GM21360 (cell line): ENCODE results near the gene A4GALT.
"Not testable (repeated sequence)": the region's sequence is repeated elsewhere in the genome, so short reads cannot be mapped to it uniquely, and the experiment has no call there.

Experiments used
- ATAC-seq: cut with Tn5 transposase; IDR thresholded peaks from one replicate; pipeline ENCODE4 v1.9.1; 2021; ENCODE audit warnings: mild to moderate bottlenecking, moderate library complexity; ENCODE audit not compliant: unreplicated experiment

Gene A4GALT

GRCh38 chr22:42684462-42685195, 36.0 kb downstream of the A4GALT start:
- ATAC-seq: no peak

GRCh38 chr22:42683578-42684283, 36.9 kb downstream of the A4GALT start:
- no peak for ATAC-seq

DNA sequence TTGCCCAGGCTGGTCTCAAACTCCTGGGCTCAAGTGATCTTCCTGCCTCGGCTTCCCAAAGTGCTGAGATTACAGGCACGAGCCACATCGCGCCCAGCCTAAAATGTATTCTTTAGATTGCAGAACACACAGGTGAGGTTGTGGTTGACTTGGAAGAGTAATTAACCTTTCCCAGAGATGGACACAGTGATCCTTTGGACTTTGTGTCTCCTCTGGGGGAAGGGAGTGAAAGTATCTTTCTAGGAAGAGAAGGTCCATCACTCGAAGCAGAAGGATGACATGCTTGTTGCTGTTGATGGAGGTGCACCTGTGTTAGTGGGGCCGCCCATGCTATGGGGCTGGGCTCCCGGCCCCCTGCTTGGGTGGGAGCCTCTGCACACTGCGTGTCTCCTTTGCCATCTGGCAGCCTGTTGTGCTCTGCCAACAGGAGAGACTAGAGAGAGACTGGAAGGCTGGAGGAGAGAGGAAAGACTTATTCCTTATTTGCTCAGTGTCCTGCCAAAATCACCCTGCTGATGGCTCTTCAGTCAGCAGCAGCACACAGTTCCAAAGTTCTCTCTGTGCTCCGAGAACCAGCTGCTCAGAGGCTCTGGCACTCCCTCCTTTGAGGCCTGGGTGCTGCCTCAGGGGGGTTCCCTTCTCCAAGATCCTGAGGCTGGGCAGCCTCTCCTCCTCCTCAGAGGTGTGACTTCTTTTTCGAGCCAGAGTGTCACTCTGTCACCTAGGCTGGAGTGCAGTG, 38.4 kb downstream of the A4GALT start:
- ATAC-seq: no peak

GRCh38 chr22:42680648-42681047, 40.0 kb downstream of the A4GALT start:
- no peak for ATAC-seq

- no peak for ATAC-seq
Observed at GRCh38 chr22:42679691-42680090, 41.0 kb downstream of the A4GALT start.

GRCh38 chr22:42678894-42679293, 41.8 kb downstream of the A4GALT start:
- ATAC-seq: no peak

DNA sequence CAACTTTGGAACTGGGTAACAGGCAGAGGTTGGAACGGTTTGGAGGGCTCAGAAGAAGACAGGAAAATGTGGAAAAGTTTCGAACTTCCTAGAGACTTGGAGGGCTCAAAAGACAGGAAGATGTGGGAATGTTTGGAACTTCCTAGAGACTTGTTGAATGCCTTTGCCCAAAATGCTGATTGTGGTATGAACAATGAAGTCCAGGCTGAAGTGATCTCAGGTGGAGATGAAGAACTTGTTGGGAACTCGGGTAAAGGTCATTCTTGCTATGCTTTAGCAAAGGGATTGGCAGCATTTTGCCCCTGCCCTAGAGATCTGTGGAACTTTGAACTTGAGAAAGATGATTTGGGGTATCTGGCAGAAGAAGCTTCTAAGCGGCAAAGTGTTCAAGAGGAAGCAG, 42.7 kb downstream of the A4GALT start:
- not testable (repeated sequence) for ATAC-seq

GRCh38 chr22:42676059-42676607, 44.5 kb downstream of the A4GALT start:
- no peak for ATAC-seq

DNA sequence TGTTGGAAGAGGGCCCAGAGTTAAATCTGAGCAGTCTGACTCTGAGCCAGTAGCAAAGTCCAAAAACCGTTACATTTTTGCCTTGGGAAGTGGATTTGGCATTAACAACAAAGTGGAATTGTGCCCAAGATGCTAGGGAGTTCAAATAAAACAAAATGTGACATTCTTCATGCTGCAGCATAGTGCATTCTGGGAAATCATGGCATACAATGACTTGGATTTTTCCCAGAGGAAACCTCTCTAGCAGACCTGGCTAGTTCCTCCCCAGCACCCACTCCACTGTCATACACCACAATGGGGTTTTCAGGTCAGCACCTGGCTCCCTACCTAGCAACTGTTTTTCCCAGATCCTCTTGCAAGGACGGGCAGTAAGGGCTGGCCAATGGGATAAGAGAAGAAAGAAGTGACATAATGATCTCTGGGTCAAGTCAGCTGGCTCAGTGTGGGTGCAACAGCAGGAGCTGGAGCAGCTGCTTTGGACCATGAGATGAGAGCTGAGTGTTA, 46.7 kb downstream of the A4GALT start:
- no peak for ATAC-seq

DNA sequence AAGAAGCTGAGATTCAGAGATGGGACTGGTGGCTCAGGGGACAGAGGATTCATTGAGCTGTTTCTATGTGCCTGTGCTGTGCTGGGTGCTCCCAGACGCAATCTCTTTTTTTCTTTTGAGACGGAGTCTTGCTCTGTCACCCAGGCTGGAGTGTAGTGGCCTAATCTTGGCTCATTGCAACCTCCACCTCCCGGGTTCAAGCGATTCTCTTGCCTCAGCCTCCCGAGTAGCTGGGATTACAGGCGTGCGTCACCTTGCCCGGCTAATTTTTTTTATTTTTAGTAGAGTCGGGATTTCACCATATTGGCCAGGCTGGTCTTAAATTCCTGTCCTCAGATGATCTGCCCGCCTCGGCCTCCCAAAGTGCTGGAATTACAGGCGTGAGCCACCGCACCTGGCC, 47.6 kb downstream of the A4GALT start:
- ATAC-seq: not testable (repeated sequence)

GRCh38 chr22:42670921-42671709, 49.6 kb downstream of the A4GALT start:
- ATAC-seq: no peak

- no peak for ATAC-seq
Observed at GRCh38 chr22:42670046-42670445, 50.6 kb downstream of the A4GALT start.

GRCh38 chr22:42666393-42666792, 54.3 kb downstream of the A4GALT start:
- ATAC-seq: not testable (repeated sequence)

DNA sequence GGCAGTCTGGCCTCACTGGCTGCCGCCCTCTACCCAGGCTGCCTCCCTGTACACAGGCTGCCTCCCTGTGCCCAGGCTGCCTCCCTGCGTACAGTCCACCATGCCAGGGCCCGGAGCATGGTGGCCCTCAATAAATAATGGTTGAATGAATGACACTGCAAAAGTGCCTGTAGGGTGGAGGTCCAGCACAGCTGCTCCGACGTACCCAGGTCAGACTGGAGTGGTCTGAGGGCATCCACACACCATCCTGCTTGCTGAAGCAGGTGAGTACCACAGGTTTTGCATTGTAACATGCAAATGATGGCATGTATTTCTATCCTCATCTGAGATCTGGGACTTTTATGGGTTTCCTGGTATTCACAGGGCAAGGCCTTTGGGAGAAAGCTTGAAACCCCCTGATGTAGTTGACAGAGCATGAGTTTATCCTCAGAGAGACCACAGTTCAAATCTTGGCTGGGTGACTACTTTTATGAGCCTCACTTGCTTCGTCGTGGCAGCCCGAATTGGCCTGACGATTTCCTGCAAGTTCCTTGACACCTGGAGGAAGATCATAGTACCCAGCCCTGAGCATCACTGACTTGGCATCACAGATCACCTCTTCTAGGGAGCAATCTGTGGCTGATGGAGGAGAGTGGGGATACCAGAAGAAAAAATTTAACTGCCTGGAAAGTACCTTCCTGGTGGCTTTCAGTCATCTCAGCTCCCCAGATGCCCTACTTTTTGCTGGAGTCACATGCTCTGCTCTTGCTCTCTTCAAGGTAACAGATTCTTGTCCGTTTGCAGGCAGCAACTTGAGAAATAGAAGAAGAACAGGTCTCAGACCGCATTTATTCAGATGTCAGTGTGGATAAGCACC, 55.5 kb downstream of the A4GALT start:
- no peak for ATAC-seq

DNA sequence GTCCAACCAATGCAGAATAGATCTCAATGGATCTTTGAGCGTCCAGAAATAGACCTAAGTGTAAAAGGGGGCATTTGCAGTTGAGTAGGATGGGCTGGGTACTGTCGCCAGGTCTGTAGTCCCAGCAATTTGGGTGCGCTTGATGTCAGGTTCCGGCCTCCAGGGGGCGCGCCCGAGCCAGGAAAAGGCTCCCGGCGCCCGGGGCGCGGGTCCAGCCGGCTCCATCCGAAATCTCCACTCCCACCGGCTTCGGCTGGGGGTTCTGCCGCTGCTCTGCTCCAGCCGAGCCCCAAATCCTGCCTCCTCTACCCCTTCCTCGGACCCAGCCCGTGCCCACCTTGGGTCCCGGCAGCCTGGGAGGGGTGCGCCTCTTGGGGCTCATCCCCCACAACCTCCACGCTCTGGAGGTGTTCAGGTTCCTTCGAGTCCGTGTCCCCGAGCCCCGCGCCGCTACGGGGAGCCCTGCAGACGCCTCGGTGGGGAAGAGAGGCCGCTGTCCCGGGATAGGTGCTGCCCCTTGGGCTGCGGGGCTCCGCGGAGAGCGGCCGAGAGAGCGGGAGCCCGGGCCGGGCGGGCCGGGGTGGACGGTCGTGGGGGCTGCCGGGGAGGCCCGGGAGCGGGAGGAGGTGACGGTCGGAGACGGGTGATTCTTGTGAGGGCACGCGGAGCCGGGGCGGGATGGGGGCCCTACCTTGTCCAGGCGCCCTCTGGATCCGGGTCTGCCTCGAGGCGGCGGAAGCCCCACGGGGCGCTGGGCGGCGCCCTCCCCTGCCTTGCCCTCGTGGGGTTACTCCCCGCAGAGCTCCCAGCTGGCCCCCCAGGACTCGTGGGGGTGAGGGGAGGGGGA, 58.5 kb downstream of the A4GALT start:
- ATAC-seq: no peak

DNA sequence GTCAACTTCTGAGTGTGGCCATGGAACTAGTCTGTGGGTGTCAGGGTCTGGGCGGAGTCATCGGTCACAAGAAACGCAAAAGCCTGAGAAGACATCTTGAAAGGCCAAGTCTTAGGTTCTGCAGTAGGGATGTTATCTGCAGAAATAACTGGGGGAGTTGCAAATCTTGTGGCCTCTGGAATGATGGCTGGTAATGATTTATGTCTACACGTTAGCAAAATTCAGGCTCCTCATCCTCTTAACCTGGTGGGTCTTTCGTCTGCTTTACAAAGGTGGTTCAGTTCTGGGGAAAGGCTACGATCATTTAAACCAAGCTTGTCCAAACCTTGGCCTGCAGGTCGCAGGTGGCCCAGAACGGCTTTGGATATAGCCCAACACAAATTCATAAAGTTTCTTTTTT, 64.1 kb downstream of the A4GALT start:
- ATAC-seq: no peak

DNA sequence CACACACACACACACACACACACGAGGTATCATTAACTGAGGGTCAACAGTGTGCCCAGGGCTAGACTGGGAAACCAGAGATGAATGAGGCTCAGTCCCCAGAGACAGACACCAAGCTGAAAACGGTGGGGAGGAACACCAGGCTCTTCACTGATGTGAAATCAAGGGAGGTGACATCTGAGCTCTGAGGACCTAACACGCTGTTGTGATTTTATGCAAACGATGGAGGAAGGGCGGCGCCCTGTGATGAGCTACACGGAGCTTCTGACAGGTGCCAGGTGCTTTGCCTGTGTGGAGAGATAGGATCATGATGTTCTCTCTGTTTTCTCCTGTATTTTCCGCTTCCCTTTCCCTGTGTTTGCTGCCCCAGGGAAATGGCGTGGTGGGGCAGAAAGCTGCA, 65.0 kb downstream of the A4GALT start:
- ATAC-seq: no peak

DNA sequence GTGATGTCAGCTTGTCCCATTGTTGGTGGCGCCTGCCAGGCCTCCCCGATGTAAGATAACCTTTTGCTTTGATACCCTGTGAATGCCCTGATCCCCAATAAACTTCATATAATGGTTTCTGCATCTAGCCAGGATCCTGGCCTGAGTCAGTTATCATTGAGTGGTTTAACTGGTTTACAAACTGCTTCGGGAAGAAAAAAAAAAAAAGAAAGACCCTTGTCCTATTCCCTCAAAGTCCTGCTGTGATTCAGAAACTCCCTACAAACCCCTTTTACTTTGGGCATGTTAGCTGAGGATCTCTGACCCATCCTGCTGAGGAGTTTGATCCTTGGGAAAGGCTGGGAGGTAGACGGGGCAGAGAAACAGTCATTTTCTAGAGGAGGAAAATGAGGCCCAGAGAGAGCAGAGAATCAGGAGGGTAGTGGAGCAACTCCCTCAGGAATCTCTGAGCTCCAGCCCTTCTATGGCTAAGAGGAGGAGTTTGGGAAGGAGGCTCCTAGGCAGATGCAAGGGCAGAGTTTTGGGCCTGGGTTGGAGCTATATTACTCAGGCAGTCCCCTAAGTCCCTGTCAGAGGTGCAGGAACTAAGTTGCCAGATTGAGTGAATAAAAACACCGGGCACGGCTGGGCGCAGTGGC, 66.1 kb downstream of the A4GALT start:
- no peak for ATAC-seq
